Bronchial epithelial cell (primary cell): ENCODE results near the gene USH1G. TPM values are rescaled to one million over a fixed set of nuclear protein-coding genes. Genes with fewer than 3 reads are reported as not detected.

Source experiments
- DNase-seq: peaks from one replicate; pipeline ENCODE4 v3.0.0-alpha.2; 2010; ENCODE audit warnings: low read depth
- FAIRE-seq: peaks from 2 replicates; lab custom pipeline; 2011; peaks lifted over from hg19 to GRCh38; lab: Jason Lieb, UNC
- H3K27me3 ChIP-seq: 2 replicates; pipeline ENCODE4 v1.5.1; 2011; ENCODE audit warnings: low read length; ENCODE audit not compliant: control insufficient read depth, insufficient read depth
- H3K36me3 ChIP-seq: 2 replicates; pipeline ENCODE4 v1.5.1; 2011; ENCODE audit warnings: low read length; ENCODE audit not compliant: control insufficient read depth, insufficient read depth
- H3K4me3 ChIP-seq: 2 replicates; pipeline ENCODE4 v1.5.1; 2011; ENCODE audit warnings: mild to moderate bottlenecking, low read depth, low read length, control low read depth
- total RNA-seq: library from RNA; depleted of rRNA; stranded (reverse); fragments of >200 nt; gene quantifications from 2 replicates; pipeline ENCODE4 v1.2.1, GENCODE V29; 2014
- TF ChIP-seq, protein P1 (sequence below): IDR thresholded peaks from 2 replicates; pipeline ENCODE4 v1.5.1; 2011; ENCODE audit warnings: mild to moderate bottlenecking, moderate library complexity, low read length, control low read depth, inconsistent platforms; ENCODE audit not compliant: insufficient read depth, severe bottlenecking

USH1G gene
- total RNA-seq, 1 donor from 2014 or later: 1.1 TPM

DNA sequence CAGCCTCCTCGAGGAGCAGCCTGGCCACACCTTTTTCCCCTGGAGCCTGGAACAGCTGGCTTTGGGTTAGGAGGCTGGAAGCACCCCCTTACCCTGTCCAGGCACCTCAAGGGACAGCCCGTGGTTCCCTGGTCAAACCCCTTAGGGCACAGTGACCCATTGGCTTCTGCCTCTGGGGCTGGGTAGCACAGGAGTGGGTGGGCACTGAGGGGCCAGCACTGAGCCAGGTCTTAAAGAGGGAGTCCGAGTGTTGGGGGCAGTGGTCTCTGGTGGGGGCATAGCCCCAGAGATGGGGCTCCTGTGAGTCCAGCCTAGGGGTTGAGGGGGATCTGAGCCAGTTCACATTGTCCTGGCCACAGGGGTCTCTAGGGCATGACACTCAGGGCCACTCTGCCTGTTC lies 28.0 kb upstream of the USH1G start:
- TF ChIP-seq, protein P1, sequence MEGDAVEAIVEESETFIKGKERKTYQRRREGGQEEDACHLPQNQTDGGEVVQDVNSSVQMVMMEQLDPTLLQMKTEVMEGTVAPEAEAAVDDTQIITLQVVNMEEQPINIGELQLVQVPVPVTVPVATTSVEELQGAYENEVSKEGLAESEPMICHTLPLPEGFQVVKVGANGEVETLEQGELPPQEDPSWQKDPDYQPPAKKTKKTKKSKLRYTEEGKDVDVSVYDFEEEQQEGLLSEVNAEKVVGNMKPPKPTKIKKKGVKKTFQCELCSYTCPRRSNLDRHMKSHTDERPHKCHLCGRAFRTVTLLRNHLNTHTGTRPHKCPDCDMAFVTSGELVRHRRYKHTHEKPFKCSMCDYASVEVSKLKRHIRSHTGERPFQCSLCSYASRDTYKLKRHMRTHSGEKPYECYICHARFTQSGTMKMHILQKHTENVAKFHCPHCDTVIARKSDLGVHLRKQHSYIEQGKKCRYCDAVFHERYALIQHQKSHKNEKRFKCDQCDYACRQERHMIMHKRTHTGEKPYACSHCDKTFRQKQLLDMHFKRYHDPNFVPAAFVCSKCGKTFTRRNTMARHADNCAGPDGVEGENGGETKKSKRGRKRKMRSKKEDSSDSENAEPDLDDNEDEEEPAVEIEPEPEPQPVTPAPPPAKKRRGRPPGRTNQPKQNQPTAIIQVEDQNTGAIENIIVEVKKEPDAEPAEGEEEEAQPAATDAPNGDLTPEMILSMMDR: no peak
- Histone ChIP-seq H3K4me3 (no peak overlapping the region), H3K27me3 (no peaks in the 10 kb centered on the region), H3K36me3 (no peaks in the 10 kb centered on the region)
- DNase-seq: no peak
- no peak for FAIRE-seq

DNA sequence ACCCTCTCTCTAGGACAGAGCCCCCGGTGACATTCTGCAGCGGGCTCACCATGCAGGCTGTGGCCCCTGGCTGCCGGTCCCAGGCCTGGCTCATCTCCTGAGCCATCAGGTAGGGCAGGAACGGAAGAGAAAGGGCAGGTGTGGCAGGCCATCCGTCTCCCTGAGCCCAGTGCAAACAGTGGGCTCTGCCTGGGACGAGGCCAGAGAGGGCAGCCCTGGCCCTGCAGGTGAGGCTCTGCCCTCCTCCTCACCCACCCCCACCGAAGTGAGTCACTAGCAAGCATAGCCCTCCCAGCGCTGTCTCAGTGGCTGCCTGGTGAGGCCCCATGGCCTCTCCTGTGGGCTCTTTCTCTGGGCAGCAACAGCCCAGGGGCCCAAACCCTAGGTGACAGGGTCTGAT lies 27.2 kb upstream of the USH1G start:
- H3K4me3 ChIP-seq: no peak overlapping the region
- DNase-seq (peak; percentile 25), FAIRE-seq (no peak)
- no peaks in the 10 kb centered on the region for H3K36me3 ChIP-seq
- no peaks in the 10 kb centered on the region for H3K27me3 ChIP-seq
- TF ChIP-seq, protein P1: no peak

DNA sequence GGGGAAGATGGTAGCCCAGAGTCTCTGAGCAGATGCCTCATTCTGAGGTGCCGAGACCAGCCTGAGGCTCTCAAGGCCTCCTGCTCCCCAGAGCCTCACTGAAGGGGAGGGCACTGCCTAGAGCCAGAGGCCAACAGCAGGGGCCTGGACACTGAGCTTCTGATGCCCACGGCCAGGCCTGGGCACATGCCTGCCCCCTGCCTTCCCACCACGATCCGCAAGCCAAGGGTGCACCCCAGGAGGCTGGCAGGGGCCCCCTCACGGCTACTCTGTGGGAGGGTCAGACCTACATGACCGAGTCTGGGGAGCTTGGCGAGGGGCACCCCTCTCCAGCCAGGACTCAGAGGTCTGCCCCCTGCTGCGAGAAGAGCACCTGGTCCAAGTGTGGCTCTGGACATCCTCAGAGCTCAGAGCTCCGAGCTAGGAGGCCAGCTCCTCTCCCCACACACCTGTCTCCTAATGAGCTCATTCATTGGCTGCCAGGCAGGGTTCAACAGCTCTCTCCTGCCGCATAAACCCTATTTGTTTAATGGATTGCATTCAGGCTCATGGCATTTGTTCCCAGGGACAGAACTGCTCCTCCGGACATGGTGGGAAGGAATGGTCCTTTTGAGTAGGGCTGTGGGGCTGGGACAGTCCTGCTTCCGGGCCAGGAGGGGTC lies 26.5 kb upstream of the USH1G start:
- Histone ChIP-seq H3K27me3 (no peaks in the 10 kb centered on the region), H3K36me3 (no peaks in the 10 kb centered on the region), H3K4me3 (no peak overlapping the region)
- FAIRE-seq (no peak), DNase-seq (no peak)
- TF ChIP-seq, protein P1: no peak

DNA sequence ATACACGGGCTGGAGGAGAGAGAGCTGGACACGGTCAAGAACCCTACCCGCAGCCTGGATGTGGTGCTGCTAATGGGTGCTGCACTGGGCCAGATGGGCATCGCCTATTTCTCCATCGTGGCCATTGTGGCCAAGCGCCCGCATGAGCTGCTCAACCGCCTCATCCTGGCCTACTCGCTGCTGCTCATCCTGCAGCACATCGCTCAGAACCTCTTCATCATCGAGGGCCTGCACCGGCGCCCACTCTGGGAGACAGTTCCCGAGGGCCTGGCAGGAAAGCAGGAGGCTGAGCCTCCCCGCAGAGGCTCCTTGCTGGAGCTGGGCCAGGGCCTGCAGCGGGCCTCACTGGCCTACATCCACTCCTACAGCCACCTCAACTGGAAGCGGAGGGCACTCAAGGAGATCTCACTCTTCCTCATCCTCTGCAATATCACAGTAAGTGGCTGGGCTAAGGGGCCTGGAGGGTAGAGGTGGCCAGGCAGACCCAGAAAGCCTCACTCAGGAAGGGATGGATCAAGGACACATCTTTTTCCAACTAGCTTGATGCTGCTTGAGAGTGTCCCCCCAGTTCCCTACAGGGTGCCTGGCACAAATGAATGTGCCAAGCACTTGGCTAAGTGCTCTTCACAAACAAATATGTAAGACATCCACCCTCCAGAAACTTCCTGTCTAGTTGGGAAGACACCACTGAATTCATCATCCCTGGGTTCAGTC lies 24.1 kb upstream of the USH1G start:
- DNase-seq (no peak), FAIRE-seq (peak; percentile 43)
- Histone ChIP-seq H3K36me3 (no peaks in the 10 kb centered on the region), H3K27me3 (no peaks in the 10 kb centered on the region), H3K4me3 (no peak overlapping the region)
- TF ChIP-seq, protein P1: no peak

DNA sequence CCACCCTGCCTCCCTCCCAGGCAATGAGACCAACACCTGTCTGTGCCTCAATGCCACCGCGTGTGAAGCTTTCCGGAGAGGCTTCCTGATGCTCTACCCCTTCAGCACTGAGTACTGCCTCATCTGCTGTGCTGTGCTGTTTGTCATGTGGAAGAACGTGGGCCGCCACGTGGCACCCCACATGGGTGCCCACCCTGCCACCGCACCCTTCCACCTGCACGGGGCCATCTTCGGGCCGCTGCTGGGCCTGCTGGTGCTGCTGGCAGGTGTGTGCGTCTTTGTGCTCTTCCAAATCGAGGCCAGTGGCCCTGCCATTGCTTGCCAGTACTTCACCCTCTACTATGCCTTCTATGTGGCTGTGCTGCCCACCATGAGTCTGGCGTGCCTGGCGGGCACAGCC lies 23.6 kb upstream of the USH1G start:
- no peak overlapping the region for H3K4me3 ChIP-seq
- DNase-seq (no peak), FAIRE-seq (no peak)
- TF ChIP-seq, protein P1: no peak
- H3K27me3 ChIP-seq: no peaks in the 10 kb centered on the region
- no peaks in the 10 kb centered on the region for H3K36me3 ChIP-seq

DNA sequence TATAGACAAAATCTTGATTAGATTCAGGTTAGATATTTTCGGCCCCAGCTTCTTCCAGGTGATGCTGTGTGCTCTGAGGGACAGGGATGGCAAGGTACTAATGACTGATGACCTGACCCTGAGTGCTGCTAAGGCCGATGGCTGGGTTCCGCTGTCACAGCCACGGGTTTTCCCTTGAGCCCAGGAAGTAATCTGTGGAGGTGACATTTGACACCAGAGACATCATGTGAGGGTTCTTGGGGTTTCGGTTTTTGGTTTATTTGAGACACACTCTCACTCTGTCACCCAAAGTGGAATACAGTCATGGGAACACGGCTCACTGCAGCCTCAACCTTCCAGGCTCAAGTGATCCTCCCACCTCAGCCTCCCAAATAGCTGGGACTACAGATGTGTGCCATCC lies 22.5 kb upstream of the USH1G start:
- no peak for FAIRE-seq
- TF ChIP-seq, protein P1: no peak
- Histone ChIP-seq H3K36me3 (no peaks in the 10 kb centered on the region), H3K27me3 (no peaks in the 10 kb centered on the region), H3K4me3 (no peak overlapping the region)
- no peak for DNase-seq
